SIG-M5 (cell line): ENCODE results near the gene SFXN4.

Experiments
- DNase-seq: peaks from one replicate; lab custom pipeline; 2025; lab: John Stamatoyannopoulos, UW

Gene SFXN4

DNA sequence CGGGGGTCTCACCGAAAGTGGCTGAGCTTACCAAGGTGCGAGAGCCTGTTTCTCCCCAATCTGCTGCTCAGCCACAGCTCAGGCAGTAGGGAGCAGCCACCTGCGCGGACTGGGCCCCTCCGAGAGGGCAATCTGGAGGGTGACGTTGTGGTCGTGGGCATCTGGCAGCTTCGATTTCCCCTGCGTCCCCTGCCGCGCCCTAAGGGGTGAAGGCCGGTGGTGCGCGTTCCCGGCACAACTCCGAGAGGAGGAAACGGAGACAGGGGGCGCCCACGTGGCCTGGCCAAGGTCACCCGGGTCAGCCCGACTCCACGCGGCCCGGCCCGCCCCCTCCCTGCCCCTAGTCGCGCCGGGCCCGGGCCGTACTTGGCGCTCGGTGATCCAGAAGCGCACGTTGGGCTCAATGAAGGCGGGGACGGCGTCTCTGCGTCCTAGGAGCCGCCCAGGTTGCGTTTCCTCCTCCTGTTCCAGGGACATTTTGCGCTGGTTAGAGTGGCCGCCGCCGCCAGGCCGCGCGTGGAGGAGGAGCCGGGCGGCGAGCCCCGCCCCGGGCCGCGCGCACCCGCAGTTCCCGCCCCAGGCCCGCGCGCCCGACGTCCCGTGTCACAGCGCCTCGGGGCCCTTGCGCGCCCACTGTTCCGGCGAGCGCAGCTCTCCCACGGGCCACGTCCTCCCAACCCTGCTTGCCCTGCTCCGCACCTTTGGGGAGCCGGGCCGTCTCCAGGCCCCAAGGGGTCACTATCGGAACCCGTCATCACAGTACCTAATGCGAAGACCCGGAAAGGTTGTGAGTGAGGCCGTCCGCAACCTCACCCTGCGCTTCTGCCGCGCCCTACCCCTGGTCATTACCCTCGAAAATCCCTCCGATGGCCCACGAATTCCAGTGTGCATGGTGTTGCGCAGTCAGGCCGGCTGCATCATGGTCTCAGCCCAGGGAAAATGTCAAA is at the start of gene SFXN4:
SFXN4 (minus strand) TSS at position 544 of the 947 bp plus-strand sequence; CDS start at position 477, 67 bp downstream.
- DNase-seq: no peak

- no peak for DNase-seq
These were observed 46.3 kb upstream of the SFXN4 start for GRCh38 chr10:119211625-119212441.

- DNase-seq: no peak
These were observed 45.7 kb upstream of the SFXN4 start for GRCh38 chr10:119211176-119211575.

DNA sequence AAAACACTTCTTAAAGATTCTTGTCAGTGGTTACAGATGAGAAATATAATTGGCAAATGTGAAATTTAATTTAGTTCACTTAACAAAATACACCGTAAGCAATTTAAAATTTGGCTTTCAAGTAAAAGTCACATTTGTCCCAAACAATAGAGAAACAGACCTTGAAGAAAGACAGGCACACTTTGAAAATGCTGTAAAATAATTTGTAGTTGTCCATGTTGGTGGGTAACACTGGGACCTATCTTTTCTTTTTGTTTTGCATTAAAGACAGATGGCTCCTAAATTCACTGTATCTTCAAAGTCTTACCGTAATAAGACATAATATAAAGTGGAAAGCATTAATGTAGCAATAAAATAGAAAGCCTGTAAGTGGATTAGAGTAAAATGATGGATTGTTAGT is 45.1 kb upstream of the SFXN4 start:
- no peak for DNase-seq

DNA sequence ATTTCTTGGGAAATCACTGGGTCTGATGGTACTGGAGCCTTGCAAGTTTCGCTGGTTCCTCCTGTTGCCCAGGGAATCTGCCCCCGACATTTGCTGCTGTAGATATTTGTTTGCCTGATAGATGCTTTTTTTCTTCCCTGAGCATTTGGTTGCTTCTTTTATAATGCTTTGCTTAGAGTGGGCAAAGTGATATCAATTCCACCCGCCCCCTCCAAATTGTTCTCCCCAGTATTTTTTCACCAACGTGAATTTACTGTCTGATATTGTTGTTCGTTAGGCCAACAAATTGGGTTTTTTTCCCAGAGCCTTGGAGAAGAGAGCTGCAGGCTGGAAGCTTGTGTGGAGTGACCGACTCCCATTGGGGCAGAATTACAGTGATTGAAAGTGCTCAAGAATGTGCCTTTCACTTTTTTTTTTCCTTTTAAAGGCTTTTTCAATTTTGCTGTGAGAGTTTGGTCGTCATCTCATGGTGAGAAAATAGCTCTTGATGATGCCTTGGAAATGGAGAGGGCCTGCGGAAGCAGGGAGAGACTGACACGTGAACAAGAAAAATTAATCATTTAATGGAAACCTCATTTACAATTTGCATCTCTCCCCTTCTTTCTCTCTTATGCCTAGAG is 44.3 kb upstream of the SFXN4 start:
- DNase-seq: no peak

- no peak for DNase-seq
These were observed 43.7 kb upstream of the SFXN4 start for GRCh38 chr10:119209035-119209735.

GRCh38 chr10:119208553-119208940 is 43.0 kb upstream of the SFXN4 start:
- DNase-seq: no peak

GRCh38 chr10:119207713-119208552 is 42.4 kb upstream of the SFXN4 start:
- DNase-seq: no peak

- peak; percentile 16 for DNase-seq
These were observed 41.8 kb upstream of the SFXN4 start, which contains the start of gene GRK5 for GRCh38 chr10:119207366-119207666. Gene GRK5, plus strand, starts transcription at chr10:119207571. Its CDS starts 347 bp downstream, at chr10:119207918.

- no peak for DNase-seq
These were observed 41.3 kb upstream of the SFXN4 start for GRCh38 chr10:119206603-119207365.

GRCh38 chr10:119205894-119206602 is 40.5 kb upstream of the SFXN4 start:
- DNase-seq: no peak

DNA sequence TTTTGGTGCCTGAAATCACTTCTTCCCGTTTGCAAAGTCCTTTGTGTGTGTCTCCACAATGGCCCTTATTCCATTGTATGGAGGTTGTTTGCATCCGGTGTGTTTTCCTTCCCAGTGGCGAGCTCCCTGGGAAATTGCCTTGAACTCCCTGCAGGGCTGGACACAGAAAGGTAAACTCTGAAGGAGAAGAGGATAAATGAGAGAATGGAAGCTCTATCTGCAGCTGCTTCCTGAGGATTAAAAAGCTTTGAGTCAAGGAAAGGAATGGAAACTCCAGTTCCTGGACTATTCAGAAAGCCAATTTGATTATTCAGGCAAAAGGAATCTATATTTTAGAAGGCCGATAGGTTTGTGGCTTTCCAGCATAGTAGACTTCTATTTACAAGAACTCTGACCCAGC is 37.5 kb upstream of the SFXN4 start:
- DNase-seq: no peak

DNA sequence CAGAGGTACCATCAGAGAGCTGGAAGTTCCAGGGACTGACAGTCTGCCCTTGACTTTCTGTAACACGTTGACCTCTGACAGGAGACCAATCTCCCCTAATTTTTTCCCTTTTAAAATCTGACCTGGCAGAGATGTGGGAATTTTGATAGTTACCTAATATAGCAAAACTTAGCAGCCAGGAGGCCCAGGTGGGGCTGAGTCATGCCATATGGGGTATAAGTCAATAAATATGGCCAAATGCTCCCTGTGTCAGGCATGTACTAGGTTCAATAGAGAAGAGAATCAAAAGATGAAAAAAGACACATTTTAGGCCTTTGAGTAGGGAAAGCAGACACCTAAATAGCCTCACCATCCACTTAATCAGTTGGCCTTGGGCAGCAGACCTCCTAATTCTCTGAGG is 35.7 kb upstream of the SFXN4 start:
- no peak for DNase-seq

GRCh38 chr10:119199231-119199992 is 33.9 kb upstream of the SFXN4 start:
- DNase-seq: no peak

- DNase-seq: no peak
These were observed 32.9 kb upstream of the SFXN4 start for GRCh38 chr10:119198438-119198837.

- DNase-seq: no peak
These were observed 32.4 kb upstream of the SFXN4 start for GRCh38 chr10:119197921-119198320.

DNA sequence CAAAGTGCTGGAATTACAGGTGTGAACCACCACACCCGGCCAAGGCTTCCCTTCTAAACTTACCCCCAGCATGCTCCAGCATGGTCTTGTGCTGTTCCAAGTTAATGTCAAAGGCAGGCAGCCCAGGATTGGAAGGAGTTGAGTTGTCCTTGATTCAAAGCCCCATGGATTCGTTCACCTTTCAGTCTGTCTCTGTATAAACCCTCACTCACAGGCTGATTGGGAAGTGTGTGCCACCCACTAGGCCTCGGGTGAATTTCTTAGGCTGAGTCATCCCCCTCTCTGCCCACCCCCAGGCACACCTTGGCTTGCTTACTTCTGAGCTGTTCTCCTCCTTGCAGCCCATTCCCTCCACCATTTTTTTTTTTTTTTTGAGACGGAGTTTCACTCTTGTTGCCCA is 26.4 kb upstream of the SFXN4 start:
- DNase-seq: no peak

GRCh38 chr10:119190954-119191785 is 25.7 kb upstream of the SFXN4 start:
- DNase-seq: no peak
